ENCODE measurements around the gene APEX1. TPM values are rescaled to one million over a fixed set of nuclear protein-coding genes. Genes with fewer than 3 reads are reported as not detected.

The APEX1 gene
- total RNA-seq, 1 experiment from 2014 or later: 340 TPM

DNA sequence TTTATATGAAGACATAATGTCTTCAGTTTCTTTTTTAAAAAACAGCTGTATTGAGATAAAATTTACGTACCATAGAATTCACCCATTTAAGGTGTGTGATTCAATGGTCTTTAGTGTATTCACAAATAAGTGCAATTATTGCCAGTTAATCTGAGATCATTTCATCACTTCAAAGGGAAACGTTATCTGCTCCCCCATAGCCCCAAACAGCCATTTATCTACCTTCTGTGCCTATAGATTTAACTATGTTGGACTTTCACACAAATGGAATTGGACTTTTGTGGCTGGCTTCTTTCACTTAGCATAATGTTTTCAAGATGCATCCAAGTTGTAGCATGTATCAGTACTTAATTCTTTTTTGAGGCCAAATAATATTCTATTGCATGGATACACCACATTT, 23.9 kb downstream of the APEX1 start:
- no peak overlapping the region for H3K56ac ChIP-seq (ENCODE audit: insufficient read length, low read depth, low read length)
- H3K9ac ChIP-seq (ENCODE audit: extremely low read depth, insufficient read length, low read length): no peak overlapping the region
- no peak overlapping the region for H2BK12ac ChIP-seq (ENCODE audit: insufficient read length, low read depth, low read length)
- Mint-ChIP-seq H3K27ac (no peak overlapping the region), H3K4me1 (peaks cover 17 to 20% of the 10 kb centered on the region in 2 experiments), H3K4me3 (no peak overlapping the region), H3K27me3 (ENCODE audit: low read depth) (no peaks in the 10 kb centered on the region), H3K9me3 (no peaks in the 10 kb centered on the region), H3K36me3 (ENCODE audit: insufficient read depth in 1 of 3, low read depth in 3 of 3) (peaks cover 32 to 44% (median 43%) of the 10 kb centered on the region in 3 experiments; a peak in 6 of 7 replicates)
- no peak overlapping the region for H3T11ph ChIP-seq (ENCODE audit: low read length)
- H3K79me2 ChIP-seq (ENCODE audit: insufficient read depth, low read length): no peaks in the 10 kb centered on the region
- H4K8ac ChIP-seq (replicated peaks; ENCODE audit: insufficient read length, low read depth, low read length): no peak overlapping the region
- no peaks in the 10 kb centered on the region for H3K9me3 ChIP-seq (ENCODE audit: control insufficient read depth, low read depth, low read length)
- H3K23me2 ChIP-seq (ENCODE audit: insufficient read length, low read depth, low read length, poor library complexity, severe bottlenecking): no peaks in the 10 kb centered on the region
- TF ChIP-seq, protein P1, sequence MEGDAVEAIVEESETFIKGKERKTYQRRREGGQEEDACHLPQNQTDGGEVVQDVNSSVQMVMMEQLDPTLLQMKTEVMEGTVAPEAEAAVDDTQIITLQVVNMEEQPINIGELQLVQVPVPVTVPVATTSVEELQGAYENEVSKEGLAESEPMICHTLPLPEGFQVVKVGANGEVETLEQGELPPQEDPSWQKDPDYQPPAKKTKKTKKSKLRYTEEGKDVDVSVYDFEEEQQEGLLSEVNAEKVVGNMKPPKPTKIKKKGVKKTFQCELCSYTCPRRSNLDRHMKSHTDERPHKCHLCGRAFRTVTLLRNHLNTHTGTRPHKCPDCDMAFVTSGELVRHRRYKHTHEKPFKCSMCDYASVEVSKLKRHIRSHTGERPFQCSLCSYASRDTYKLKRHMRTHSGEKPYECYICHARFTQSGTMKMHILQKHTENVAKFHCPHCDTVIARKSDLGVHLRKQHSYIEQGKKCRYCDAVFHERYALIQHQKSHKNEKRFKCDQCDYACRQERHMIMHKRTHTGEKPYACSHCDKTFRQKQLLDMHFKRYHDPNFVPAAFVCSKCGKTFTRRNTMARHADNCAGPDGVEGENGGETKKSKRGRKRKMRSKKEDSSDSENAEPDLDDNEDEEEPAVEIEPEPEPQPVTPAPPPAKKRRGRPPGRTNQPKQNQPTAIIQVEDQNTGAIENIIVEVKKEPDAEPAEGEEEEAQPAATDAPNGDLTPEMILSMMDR (conservative IDR thresholded peaks at IDR 0.05): no peak
- no peak overlapping the region for H2BK20ac ChIP-seq (ENCODE audit: low read depth, low read length, poor library complexity, severe bottlenecking)
- no peak overlapping the region for H4K91ac ChIP-seq (ENCODE audit: insufficient read length, low read depth, low read length)
- no CpG with 5 or more reads among the region's 2 CpGs for WGBS (ENCODE audit: extremely low coverage, insufficient read length, low lambda C conversion rate)
- H4K20me1 ChIP-seq (ENCODE audit: control insufficient read depth, insufficient read depth, insufficient read length): no peaks in the 10 kb centered on the region
- no peak overlapping the region for H3K14ac ChIP-seq (ENCODE audit: insufficient read depth, low read length)
- H3K23ac ChIP-seq (ENCODE audit: insufficient read length, low read depth, low read length): no peak overlapping the region
- H2BK5ac ChIP-seq (ENCODE audit: insufficient read length, low read length): no peak overlapping the region
- H3K27ac ChIP-seq (ENCODE audit: insufficient read length, low read depth, low read length): no peak overlapping the region
- no peak overlapping the region for H3K4ac ChIP-seq (ENCODE audit: low read depth, low read length)
- no peak overlapping the region for H3K18ac ChIP-seq (ENCODE audit: insufficient read length, low read depth, low read length)
- DNase-seq: no peak
- no peak overlapping the region for H2AFZ ChIP-seq (ENCODE audit: low read length)
- no peaks in the 10 kb centered on the region for H3K27me3 ChIP-seq (ENCODE audit: insufficient read depth, low read length)
- no peak overlapping the region for H2AK5ac ChIP-seq (ENCODE audit: insufficient read length, low read length)
- H3K4me2 ChIP-seq (ENCODE audit: insufficient read depth, insufficient read length, low read length): no peak overlapping the region
- H2BK120ac ChIP-seq (ENCODE audit: low read depth, low read length, poor library complexity, severe bottlenecking): no peak overlapping the region
- H3K4me1 ChIP-seq (ENCODE audit: insufficient read depth, low read length): peaks cover 2% of the 10 kb centered on the region; the same call in 1 of the 2 replicates
- no peak overlapping the region for H2BK15ac ChIP-seq (ENCODE audit: low read depth, low read length)
- H4K5ac ChIP-seq (ENCODE audit: insufficient read length, low read depth, low read length): no peak overlapping the region
- no peaks in the 10 kb centered on the region for H3K79me1 ChIP-seq (ENCODE audit: insufficient read depth, low read depth, low read length, poor library complexity, severe bottlenecking)

Measured in H9 (cell line).